ENCODE measurements around the gene VIL1. TPM values are rescaled to one million over a fixed set of nuclear protein-coding genes. Genes with fewer than 3 reads are reported as not detected.
A peak's percentile ranks its signal among the peaks of the same experiment; 100 is the strongest.

Gene VIL1
- polyA plus RNA-seq, 1 donor (not counting 4 experiments of a cell fraction or from before 2014, with no cell fraction given): not detected

GRCh38 chr2:218448934-218449333, 30.0 kb downstream of the VIL1 start:
- Histone ChIP-seq H3K9ac (ENCODE audit: control insufficient read depth, extremely low read depth, insufficient read depth, low read length) (no peak overlapping the region), H3K79me2 (ENCODE audit: control insufficient read depth, insufficient read depth, low read length) (no peaks in the 10 kb centered on the region), H3K4me1 (ENCODE audit: control insufficient read depth, extremely low read depth, insufficient read depth, low read length) (peaks cover 18% of the 10 kb centered on the region), H3K27ac (ENCODE audit: control insufficient read depth, insufficient read depth, low read length) (no peak overlapping the region), H3K4me2 (ENCODE audit: control insufficient read depth, extremely low read depth, insufficient read depth, low read depth, low read length) (no peak overlapping the region), H3K36me3 (ENCODE audit: control insufficient read depth in 2 of 2, extremely low read depth in 1 of 2, insufficient read depth in 2 of 2, low read length in 2 of 2) (peaks cover 0 to 4% of the 10 kb centered on the region in 2 experiments), H4K20me1 (ENCODE audit: control insufficient read depth, extremely low read depth, insufficient read depth, low read length) (no peaks in the 10 kb centered on the region), H3K4me3 (ENCODE audit: control insufficient read depth in 2 of 3, extremely low read depth in 1 of 3, insufficient read depth in 2 of 3, low read depth in 1 of 3, low read length in 3 of 3) (no peak overlapping the region), H3K9me3 (ENCODE audit: control insufficient read depth, low read depth, low read length) (no peaks in the 10 kb centered on the region), H2AFZ (ENCODE audit: control insufficient read depth, low read length) (no peak overlapping the region), H3K27me3 (ENCODE audit: control insufficient read depth, extremely low read depth, insufficient read depth, low read length) (no peaks in the 10 kb centered on the region), H3K9me1 (ENCODE audit: control insufficient read depth, extremely low read depth, insufficient read depth, low read length) (no peaks in the 10 kb centered on the region)
- dilution Hi-C loops (cut with MboI; ENCODE audit: extremely low pct_ligation_motif_present, low sequenced_read_pairs): no loop called here
- FAIRE-seq: no peak
- TF ChIP-seq CTCF (optimal IDR thresholded peaks at IDR 0.05 in 1 of 3, IDR thresholded peaks at IDR 0.05 in 1 of 3, conservative IDR thresholded peaks at IDR 0.05 in 1 of 3; ENCODE audit: extremely low read depth in 1 of 3, insufficient read depth in 2 of 3, low read length in 3 of 3): no peak
- no peak for TF ChIP-seq EZH2 (IDR thresholded peaks at IDR 0.05; ENCODE audit: low read length)
- DNase-seq (ENCODE audit: low read depth, low spot score): peak; percentile 15

GRCh38 chr2:218452079-218452478, 33.2 kb downstream of the VIL1 start:
- H3K4me3 ChIP-seq (ENCODE audit: control insufficient read depth in 2 of 3, extremely low read depth in 1 of 3, insufficient read depth in 2 of 3, low read depth in 1 of 3, low read length in 3 of 3): no peak overlapping the region
- no peaks in the 10 kb centered on the region for H3K9me1 ChIP-seq (ENCODE audit: control insufficient read depth, extremely low read depth, insufficient read depth, low read length)
- H3K9ac ChIP-seq (ENCODE audit: control insufficient read depth, extremely low read depth, insufficient read depth, low read length): no peak overlapping the region
- FAIRE-seq: no peak
- no peak overlapping the region for H3K4me2 ChIP-seq (ENCODE audit: control insufficient read depth, extremely low read depth, insufficient read depth, low read depth, low read length)
- H3K36me3 ChIP-seq (ENCODE audit: control insufficient read depth in 2 of 2, extremely low read depth in 1 of 2, insufficient read depth in 2 of 2, low read length in 2 of 2): peaks cover 2% of the 10 kb centered on the region in 2 experiments
- peaks cover 18% of the 10 kb centered on the region for H3K4me1 ChIP-seq (ENCODE audit: control insufficient read depth, extremely low read depth, insufficient read depth, low read length)
- H3K27me3 ChIP-seq (ENCODE audit: control insufficient read depth, extremely low read depth, insufficient read depth, low read length): no peaks in the 10 kb centered on the region
- TF ChIP-seq CTCF (optimal IDR thresholded peaks at IDR 0.05 in 1 of 3, IDR thresholded peaks at IDR 0.05 in 1 of 3, conservative IDR thresholded peaks at IDR 0.05 in 1 of 3; ENCODE audit: extremely low read depth in 1 of 3, insufficient read depth in 2 of 3, low read length in 3 of 3) (no peak), EZH2 (IDR thresholded peaks at IDR 0.05; ENCODE audit: low read length) (no peak)
- DNase-seq (ENCODE audit: low read depth, low spot score): no peak
- H2AFZ ChIP-seq (ENCODE audit: control insufficient read depth, low read length): no peak overlapping the region
- no peaks in the 10 kb centered on the region for H4K20me1 ChIP-seq (ENCODE audit: control insufficient read depth, extremely low read depth, insufficient read depth, low read length)
- H3K79me2 ChIP-seq (ENCODE audit: control insufficient read depth, insufficient read depth, low read length): no peaks in the 10 kb centered on the region
- no peak overlapping the region for H3K27ac ChIP-seq (ENCODE audit: control insufficient read depth, insufficient read depth, low read length)
- dilution Hi-C loops (cut with MboI; ENCODE audit: extremely low pct_ligation_motif_present, low sequenced_read_pairs): no loop called here
- no peaks in the 10 kb centered on the region for H3K9me3 ChIP-seq (ENCODE audit: control insufficient read depth, low read depth, low read length)
